UCSD-AML1 (cell line): Measurements from ENCODE around the gene C16orf96.

ENCODE experiments used
- DNase-seq: peaks from one replicate; lab custom pipeline; 2025; ENCODE audit not compliant: unreplicated experiment; lab: John Stamatoyannopoulos, UW

C16orf96 gene

DNA sequence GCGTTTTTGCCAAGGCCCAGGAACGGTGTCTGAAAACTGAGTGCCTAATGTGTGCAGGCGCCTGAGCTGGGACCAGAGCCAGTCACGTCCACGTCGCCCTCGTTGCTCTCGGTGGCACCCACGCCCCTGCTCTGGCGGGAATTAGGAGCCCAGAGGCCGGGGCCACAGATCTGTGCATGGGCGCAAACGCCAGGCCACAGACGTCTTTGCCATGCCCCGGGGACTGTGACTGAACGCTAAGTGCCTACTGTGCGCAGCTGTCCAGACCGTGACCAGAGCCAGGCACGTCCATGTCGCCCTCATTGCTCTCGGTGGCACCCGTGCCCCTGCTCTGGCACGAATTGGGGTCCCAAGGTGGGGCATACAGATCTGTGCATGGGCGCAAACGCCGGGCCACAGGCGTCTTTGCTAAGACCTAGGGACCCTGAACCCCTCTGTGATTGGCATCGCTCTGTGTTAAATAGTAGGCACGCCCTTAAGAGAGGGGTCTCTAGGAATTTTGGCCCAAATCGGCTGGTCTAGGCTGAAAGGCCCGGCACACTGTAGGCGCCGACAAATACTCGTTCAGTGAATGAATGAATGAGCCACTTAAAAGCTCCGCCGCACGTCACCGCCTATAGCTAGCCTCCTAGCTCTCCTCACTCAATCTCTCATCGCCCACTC is 59.4 kb downstream of the C16orf96 start:
- no peak for DNase-seq

- DNase-seq: peak; percentile 98
Measured at GRCh38 chr16:4616047-4616811, 60.1 kb downstream of the C16orf96 start.

GRCh38 chr16:4617880-4618279 is 61.7 kb downstream of the C16orf96 start:
- no peak for DNase-seq

DNA sequence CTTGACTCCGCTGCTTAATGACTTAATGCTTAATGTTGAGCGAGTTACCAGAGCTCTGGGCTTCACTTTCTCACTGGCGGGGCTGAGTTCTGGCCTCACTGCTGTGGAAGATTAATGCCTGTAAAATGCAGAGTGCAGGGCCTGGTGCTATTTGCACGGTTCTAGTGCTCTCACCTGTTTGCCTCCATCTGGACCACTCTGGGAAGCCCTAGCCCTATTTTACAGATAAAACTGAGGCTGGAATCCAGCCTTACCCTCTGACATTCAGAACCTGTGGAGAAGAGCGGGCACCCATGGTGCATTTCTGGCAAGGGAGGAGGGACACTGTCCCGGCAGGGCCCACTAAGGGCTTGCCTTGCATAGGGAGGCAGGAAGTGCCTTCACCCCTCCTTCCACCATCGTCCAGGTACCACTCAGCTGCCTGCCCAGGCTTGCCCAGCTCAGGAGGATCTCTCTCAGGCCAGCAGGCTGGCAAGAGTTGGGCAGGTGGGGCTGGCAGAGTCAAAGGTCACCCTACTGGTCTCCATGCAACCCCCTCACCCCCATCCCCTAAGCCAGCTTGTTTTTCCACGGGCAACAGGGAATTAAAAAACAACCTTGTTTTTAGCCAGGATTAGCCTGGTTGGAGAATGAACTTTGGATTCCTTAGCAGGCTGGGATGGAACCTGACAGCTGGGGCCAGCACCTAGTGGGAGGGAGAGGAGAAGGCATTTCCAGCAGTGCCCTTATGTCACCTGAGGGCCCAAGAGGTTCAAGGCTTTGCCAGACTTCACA is 62.7 kb downstream of the C16orf96 start:
- DNase-seq: no peak

DNA sequence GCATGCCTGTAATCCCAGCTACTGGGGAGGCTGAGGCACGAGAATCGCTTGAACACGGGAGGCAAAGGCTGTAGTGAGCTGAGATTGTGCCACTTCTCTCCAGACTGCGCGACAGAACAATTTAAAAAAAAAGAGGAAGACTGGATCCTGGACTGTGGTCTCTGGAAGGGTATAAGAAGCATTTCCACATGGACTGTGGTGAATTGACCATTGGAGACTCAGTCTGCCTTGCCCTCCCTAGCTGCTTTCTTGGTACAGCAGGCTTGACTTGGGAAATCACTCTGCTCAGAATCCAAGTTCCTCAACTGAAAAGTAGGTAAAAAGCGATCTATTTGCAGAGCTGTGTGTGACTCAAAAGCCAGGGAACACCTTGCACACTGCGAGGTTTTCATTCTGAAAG is 67.5 kb downstream of the C16orf96 start:
- no peak for DNase-seq

DNA sequence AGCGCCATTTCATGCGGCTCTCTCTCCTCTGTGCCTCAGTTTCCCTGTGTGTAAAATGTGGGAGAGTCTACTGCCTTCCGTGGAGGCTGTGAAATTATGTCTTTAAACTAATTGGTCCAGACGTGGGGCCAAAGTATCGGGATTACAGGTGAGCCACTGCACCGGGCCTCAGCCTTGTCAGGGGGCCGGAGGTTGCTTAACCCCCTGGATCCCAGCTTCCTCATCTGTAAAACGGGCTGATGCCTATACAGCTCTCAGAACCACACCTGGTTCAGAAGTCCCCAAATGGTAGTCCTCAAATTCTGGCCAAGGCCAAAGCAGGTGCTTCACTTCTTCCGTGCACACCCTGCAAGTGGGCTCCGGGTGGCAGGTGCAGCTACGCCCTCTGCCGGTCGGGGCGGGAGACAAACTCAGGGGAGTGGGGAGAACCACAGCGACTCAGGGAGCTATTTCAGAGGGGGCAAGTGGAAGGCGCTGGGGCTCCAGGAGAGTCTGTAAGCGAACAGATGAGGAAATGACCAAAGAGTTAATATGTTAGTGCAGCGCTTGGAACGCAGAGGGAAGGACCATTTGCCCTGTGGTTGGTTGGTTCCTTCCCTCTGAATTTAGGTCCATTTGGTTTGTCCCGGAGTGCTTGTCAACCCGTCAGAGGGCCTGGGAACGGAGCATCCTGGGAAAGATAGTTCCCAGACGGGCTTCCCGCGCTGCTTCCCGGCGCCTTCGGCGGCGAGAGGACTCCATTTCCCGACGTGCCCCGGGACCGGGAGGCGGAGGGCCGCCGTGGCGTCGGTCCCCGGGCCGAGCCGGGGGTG is 68.1 kb downstream of the C16orf96 start, which contains the start of gene MGRN1:
TSS of gene MGRN1 (plus strand) at position 812 of the 812 bp plus-strand sequence. CDS start 135 bp downstream, outside the sequence.
- peak; percentile 95 for DNase-seq

DNA sequence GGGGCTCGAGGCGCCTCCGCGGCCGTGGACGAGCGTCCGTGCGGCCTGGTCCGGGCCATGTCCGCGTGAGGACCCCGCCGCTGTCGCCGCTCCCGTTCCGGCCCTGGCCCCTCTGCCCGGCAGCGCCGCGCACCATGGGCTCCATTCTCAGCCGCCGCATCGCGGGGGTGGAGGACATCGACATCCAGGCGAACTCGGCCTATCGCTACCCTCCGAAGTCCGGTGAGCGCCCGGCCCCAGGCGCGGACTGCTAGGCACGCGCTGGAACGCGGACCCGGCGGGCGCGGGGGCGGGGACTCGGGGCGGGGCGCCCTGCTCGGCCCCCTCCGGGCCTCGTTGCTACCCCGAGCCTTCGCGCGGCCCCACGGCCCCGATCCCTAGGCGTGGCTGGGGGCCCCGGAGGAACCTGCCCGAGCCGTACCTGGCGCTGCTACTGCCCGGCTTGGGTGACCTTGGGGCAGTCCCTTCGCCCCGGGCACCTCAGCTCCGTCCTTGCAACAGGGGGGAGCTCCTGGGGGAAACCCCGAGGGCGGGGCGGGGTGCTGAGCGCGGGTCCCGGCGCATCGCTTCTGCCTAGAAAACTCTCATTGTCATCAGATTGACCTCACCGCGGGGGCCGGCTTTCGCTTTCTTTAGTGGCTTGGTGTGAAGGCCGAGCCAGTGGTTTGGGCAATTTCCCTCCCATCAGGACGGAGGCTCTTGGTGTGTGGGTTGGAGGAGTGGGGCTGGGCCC is 68.9 kb downstream of the C16orf96 start:
- peak; percentile 62 for DNase-seq

DNA sequence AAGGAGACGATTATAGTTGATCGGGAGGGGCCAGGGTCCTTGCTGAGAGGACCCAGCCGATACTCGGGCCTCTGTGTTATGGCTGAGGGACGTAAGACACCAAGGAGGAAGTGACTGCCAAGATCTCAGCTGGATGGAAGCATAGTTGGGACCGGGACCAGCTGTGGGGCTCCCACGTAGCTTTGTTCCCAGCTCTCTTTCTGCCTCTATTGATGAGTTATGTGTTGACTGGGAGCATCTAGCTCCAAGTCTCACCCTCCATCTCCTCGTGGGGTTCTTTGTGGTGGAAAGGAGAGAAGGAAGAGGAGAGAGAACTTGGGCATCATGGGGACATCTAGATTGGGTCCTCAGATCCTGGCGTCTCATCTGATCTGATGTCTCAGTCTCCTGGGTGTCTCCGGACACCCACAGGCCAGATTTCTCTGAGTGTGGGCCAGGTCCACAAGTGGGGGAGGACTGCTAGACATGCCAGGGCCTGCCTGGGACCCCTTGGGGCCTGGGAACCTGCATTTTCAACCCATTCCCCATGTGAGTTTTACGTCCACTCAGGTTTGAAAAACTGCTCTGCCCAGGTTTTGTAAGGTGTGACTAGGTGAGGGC is 69.5 kb downstream of the C16orf96 start:
- no peak for DNase-seq

DNA sequence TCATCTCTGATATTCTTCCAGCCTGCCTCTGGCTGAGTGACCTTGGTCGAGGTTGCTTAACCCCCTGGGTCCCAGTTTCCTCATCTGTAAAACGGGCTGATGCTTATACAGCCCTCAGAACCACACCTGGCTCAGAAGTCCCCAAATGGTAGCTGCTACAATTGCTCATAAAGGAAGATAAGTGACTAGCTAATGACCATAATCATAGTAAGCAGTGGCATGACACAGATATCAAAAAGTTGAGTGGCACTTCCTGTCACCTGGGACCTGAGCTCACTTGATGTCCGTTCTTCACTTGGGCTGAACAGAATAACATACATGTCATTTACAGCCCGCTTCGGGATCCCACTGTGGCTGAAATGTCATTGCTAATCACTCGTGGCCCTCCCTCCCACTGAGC is 70.3 kb downstream of the C16orf96 start:
- DNase-seq: no peak

DNA sequence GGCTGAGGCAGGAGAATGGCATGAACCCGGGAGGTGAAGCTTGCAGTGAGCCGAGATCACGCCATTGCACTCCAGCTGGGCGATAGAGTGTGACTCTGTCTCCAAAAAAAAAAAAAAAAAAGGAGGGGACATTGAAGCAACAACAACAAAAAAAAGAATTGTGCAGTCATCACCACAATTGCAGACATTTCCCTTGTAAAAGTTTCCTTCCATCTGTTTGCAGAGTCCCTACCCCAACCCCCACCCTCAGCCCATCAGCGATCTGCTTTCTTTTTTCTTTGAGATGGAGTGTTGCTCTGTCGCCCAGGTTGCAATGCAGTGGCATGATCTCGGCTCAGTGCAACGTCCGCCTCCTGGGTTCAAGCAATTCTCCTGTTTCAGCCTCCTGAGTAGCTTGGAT is 72.1 kb downstream of the C16orf96 start:
- DNase-seq: no peak

DNA sequence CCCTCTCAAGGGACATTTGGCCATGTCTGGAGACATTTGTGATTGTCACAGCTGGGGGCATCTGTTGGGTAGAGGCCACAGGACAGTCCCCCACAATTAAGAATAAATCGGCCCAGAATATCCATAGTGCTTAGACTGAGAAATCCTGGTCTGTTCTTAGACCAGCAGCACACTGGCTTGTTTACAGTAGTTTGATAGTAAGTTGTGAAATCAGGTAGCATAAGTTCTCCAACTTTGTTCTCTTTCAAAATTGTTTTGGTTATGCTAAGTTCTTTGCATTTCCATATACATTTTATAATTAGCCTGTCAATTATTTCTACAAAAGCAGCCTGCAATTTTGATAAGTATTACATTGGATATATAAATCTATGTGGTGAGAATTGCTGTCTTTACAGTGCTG is 75.3 kb downstream of the C16orf96 start:
- DNase-seq: no peak

DNA sequence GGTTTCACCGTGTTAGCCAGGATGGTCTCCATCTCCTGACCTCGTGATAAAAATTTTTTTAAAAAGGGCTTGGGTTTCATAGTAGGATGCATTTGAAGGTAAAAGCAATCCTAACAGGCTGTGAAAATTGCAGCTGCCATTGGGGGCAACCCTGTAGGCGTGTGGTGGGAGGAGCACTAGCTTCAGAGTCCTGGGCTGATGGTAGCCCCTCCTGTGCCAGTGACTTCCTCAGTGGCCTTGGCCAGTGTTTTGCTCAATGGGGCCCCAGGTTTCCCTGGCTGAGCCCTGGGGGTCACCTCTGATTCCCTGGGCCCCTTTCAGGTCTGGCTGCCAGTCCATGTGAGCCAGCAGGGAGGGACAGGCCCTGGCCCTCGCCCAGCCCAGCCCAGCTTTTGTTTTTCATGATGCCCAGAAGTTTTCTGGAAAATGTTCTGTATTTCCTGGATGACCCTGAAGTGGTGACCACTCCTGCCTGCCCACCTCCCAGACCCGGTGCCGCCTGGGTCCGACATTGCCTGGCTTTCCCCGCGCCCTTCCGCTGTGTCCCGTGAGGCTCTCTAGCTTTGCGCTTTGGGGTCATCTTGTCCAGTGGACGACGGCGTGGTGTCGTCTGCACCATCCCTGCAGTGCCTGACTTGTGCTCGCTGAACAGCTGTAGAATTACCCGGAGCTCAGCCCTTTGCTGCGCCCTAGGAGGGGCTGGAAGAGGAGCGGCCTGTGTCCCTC is 77.9 kb downstream of the C16orf96 start:
- DNase-seq: no peak

DNA sequence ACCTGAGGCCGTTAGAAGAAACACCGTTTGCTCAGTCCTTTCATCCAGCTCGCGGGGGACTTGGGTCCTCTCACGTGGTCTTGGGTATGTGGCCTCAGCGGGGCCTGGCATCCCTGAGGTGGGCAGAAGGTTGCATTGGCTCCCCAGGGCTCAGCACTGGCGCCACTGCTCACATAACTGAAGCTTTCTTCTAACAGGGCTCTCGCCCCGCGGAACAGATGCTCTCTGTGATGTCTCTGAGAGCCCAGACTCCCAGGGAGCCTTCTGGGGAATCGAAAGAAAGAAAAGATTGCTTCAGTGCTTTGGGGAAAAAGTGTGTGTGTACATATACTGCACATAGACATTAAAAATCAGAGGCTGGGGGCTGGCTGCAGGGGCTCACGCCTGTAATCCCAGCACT is 78.6 kb downstream of the C16orf96 start:
- no peak for DNase-seq

DNA sequence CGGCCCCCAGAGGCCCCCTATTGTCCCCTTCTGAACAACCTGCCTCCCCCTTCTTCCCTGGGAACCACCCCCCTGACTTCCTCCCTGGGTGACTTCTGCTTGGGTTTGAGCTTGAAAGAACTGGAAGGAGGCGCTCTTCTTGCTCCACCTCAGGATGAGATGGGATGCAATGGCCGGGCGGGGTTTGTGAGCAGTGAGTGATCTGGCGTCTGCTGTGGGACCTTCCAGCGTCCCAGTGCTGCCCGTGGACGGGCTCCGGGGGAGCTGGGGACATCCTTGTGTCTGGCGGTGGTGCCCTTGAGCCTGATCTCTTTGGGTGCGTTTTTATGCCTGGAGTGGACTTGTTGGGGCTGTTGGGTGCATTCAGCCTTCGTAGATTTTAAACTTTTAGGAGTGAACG is 80.1 kb downstream of the C16orf96 start:
- no peak for DNase-seq

GRCh38 chr16:4637501-4638166 is 81.5 kb downstream of the C16orf96 start:
- no peak for DNase-seq

DNA sequence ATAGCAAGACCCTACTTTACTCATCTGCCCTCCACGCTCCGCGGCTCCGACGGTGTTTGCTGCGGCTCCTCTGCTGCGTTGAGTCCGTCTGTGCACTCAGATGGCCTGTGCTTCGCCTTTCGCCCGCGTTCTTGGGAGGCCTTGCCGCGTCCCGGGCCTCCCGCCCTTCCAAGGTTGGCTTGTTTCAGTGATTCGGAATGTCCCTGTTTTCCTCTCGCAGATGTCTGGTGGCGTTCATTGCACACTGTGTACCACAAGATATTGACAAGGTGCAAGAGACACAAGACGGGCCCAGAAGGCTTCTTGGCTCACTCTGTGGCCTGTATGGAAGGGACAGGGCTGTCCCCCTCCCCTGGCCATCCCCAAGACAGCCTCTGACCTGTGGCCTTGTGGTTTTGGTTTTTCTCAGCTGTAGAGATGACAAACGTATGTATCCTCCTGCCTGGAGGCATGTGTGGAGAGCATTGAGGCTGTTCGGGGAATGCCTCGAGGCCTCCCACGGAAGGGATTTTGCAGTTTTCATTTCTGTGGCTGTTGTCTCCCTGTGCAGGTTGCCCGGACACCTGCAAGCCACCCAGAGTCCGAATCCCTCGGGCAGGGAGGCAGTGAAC is 83.9 kb downstream of the C16orf96 start:
- no peak for DNase-seq

- no peak for DNase-seq
Measured at GRCh38 chr16:4640572-4641305, 84.6 kb downstream of the C16orf96 start.

DNA sequence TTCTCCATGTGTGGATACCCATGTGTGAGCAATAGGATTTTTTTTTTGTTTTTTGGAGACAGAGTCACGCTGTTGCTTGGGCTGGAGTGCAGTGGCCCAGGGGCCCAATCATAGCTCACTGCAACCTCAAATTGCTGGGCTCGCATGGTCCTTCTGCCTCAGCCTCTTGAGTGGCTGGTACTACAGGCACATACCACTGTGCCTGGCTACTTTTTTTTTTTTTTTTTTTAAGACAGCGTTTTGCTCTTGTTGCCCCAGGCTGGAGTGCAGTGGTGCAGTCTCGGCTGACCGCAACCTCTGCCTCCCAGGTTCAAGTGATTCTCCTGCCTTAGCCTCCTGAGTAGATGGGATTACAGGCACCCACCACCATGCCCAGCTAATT is 85.2 kb downstream of the C16orf96 start:
- DNase-seq: no peak
